Naive B cell (primary cell): ENCODE measurements around the gene LAMA2. TPM values are rescaled to one million over a fixed set of nuclear protein-coding genes. Genes with fewer than 3 reads are reported as not detected.

Experiments used
- ATAC-seq, 2 donors: fragments of 150-1000 bp; cut with Tn5 transposase; 2 replicates each; pipeline ENCODE4 v1.10.0; 2021; ENCODE audit warnings: low read depth in 2 of 2, mild to moderate bottlenecking in 2 of 2, moderate library complexity in 2 of 2
- DNase-seq: peaks from one replicate; pipeline ENCODE4 v3.0.0; 2022
- H3K27ac Mint-ChIP-seq, 6 donors: one replicate each; pipeline ENCODE4 v1.8.0; 2020 to 2022; ENCODE audit warnings: mild to moderate bottlenecking in 6 of 6, mixed read lengths in 6 of 6, moderate library complexity in 5 of 6, inconsistent platforms in 2 of 6
- H3K27me3 Mint-ChIP-seq, 3 donors: one replicate each; pipeline ENCODE4 v1.8.0; 2021 to 2022; ENCODE audit warnings: mixed read lengths in 3 of 3, mild to moderate bottlenecking in 1 of 3
- H3K36me3 Mint-ChIP-seq, 2 donors: one replicate each; pipeline ENCODE4 v1.8.0; 2020 to 2022; ENCODE audit warnings: mixed read lengths in 2 of 2, inconsistent platforms in 1 of 2, mild to moderate bottlenecking in 1 of 2
- H3K4me1 Mint-ChIP-seq, 3 donors: one replicate each; pipeline ENCODE4 v1.8.0; 2020 to 2022; ENCODE audit warnings: mixed read lengths in 3 of 3, inconsistent platforms in 1 of 3, mild to moderate bottlenecking in 1 of 3, moderate library complexity in 1 of 3
- H3K4me3 Mint-ChIP-seq, 8 donors: one replicate each; pipeline ENCODE4 v1.8.0; 2020 to 2022; ENCODE audit warnings: mild to moderate bottlenecking in 8 of 8, mixed read lengths in 8 of 8, moderate library complexity in 8 of 8, inconsistent platforms in 2 of 8
- H3K9me3 Mint-ChIP-seq, 7 donors: one replicate each; pipeline ENCODE4 v1.8.0; 2020 to 2022; ENCODE audit warnings: mixed read lengths in 7 of 7, mild to moderate bottlenecking in 5 of 7, inconsistent platforms in 2 of 7, moderate library complexity in 1 of 7
- polyA plus RNA-seq, 6 donors: library from polyadenylated mRNA; unstranded; fragments of 300-500 nt; fragmentation: Illumina TruSeq; gene quantifications; one replicate each; pipeline ENCODE4 v1.2.3, GENCODE V29; 2021; ENCODE audit warnings: low read depth in 6 of 6

Gene LAMA2
- polyA plus RNA-seq, 6 donors from 2014 or later, result 0.28 TPM; not detected in 5

- Mint-ChIP-seq H3K4me1 (no peaks in the 10 kb centered on the region), H3K4me3 (no peak overlapping the region), H3K27ac (no peak overlapping the region), H3K27me3 (peaks cover 7 to 13% (median 12%) of the 10 kb centered on the region in 3 donors), H3K36me3 (no peaks in the 10 kb centered on the region), H3K9me3 (no peaks in the 10 kb centered on the region)
- DNase-seq, result no peak
- ATAC-seq, result no peak
Measured at GRCh38 chr6:129279343-129280292, 396.7 kb downstream of the LAMA2 start.

GRCh38 chr6:129280293-129280644 lies 397.3 kb downstream of the LAMA2 start:
- DNase-seq (no peak), ATAC-seq (no peak)
- H3K27me3 Mint-ChIP-seq, result peaks cover 7 to 13% (median 12%) of the 10 kb centered on the region in 3 donors
- no peaks in the 10 kb centered on the region for H3K4me1 Mint-ChIP-seq
- H3K36me3 Mint-ChIP-seq, result no peaks in the 10 kb centered on the region
- H3K27ac Mint-ChIP-seq, result no peak overlapping the region
- H3K9me3 Mint-ChIP-seq, result no peaks in the 10 kb centered on the region
- no peak overlapping the region for H3K4me3 Mint-ChIP-seq

GRCh38 chr6:129280749-129281148 lies 397.8 kb downstream of the LAMA2 start:
- Mint-ChIP-seq H3K27me3 (peaks cover 7 to 13% (median 12%) of the 10 kb centered on the region in 3 donors), H3K9me3 (no peaks in the 10 kb centered on the region), H3K4me1 (no peaks in the 10 kb centered on the region), H3K4me3 (no peak overlapping the region), H3K36me3 (no peaks in the 10 kb centered on the region), H3K27ac (no peak overlapping the region)
- no peak for DNase-seq
- no peak for ATAC-seq

DNA sequence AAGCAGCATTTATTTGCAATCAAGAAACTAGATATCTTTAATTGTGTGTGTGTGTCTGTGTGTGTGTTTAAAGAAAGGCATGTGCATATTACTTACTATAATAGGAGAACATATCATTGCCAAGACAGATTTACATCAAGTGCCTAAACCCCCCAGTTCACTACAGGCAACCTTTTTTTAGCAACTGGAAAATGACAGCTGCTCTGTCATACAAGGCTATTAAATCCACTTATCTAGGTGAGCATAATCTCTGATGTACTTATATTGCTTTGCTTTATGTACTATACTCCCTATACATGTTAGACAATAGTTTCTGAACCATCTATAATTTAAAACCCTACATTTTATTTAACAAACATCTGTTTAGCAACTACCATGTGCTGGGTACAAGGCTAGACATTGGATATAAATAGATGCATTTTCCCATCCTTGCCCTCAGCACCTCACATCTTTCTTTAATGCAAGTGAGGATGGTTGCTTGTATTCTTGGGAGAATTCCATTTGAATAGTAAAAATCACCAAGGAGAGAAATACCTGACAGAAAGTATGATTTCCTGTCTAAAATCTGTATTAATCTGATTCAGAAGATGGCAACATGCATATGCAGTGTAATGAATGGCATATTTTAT lies 398.3 kb downstream of the LAMA2 start:
- Mint-ChIP-seq H3K36me3 (no peaks in the 10 kb centered on the region), H3K4me3 (no peak overlapping the region), H3K27ac (no peak overlapping the region), H3K27me3 (peaks cover 7 to 13% (median 12%) of the 10 kb centered on the region in 3 donors), H3K9me3 (no peaks in the 10 kb centered on the region), H3K4me1 (no peaks in the 10 kb centered on the region)
- no peak for DNase-seq
- ATAC-seq, result no peak

DNA sequence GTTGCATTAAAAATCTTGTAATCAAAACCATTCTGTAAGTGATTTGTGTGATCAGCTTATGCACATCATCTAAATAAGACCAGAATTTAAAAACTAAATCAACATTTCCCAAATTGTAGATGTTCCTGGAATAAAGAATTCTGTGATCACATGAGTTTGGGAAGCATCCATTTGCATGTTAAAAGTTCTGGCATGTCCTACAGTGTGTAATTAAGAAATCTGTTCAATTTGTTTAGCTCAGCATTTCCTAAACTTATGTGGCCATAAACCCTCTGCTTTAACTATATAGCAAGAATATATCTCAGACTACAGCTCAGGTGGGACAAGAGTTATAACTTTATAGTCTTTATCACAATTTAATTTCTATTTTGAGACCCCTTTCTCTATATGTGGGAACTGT lies 399.1 kb downstream of the LAMA2 start:
- DNase-seq (no peak), ATAC-seq (no peak)
- no peaks in the 10 kb centered on the region for H3K9me3 Mint-ChIP-seq
- H3K27ac Mint-ChIP-seq, result no peak overlapping the region
- H3K36me3 Mint-ChIP-seq, result no peaks in the 10 kb centered on the region
- peaks cover 7 to 13% (median 10%) of the 10 kb centered on the region in 3 donors for H3K27me3 Mint-ChIP-seq
- H3K4me1 Mint-ChIP-seq, result no peaks in the 10 kb centered on the region
- H3K4me3 Mint-ChIP-seq, result no peak overlapping the region

DNA sequence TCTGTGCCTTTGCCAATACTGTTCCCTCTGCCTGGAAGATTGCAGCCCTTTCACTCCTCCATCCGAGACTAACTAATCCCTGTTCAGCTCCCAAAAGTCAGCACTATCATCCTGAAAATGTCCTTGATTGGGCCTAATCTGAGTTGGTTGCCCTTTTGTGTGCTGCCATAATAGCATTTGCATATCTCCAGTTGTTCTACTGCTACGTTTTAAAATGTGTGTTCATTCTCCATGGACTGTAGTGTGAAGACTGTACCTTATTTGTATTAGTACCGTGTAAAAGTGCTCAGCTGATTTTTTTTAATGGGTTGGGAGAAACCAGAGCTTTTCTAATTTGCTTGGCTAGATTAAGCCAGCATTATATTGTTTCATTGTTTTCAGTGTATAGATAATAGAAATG lies 401.3 kb downstream of the LAMA2 start:
- DNase-seq, result no peak
- H3K9me3 Mint-ChIP-seq, result no peaks in the 10 kb centered on the region
- no peaks in the 10 kb centered on the region for H3K36me3 Mint-ChIP-seq
- peak overlapping the region in 1 of 6 donors; percentile 85 for H3K27ac Mint-ChIP-seq
- ATAC-seq, result no peak
- no peak overlapping the region for H3K4me3 Mint-ChIP-seq
- no peaks in the 10 kb centered on the region for H3K4me1 Mint-ChIP-seq
- H3K27me3 Mint-ChIP-seq, result peaks cover 5 to 8% (median 7%) of the 10 kb centered on the region in 3 donors

DNA sequence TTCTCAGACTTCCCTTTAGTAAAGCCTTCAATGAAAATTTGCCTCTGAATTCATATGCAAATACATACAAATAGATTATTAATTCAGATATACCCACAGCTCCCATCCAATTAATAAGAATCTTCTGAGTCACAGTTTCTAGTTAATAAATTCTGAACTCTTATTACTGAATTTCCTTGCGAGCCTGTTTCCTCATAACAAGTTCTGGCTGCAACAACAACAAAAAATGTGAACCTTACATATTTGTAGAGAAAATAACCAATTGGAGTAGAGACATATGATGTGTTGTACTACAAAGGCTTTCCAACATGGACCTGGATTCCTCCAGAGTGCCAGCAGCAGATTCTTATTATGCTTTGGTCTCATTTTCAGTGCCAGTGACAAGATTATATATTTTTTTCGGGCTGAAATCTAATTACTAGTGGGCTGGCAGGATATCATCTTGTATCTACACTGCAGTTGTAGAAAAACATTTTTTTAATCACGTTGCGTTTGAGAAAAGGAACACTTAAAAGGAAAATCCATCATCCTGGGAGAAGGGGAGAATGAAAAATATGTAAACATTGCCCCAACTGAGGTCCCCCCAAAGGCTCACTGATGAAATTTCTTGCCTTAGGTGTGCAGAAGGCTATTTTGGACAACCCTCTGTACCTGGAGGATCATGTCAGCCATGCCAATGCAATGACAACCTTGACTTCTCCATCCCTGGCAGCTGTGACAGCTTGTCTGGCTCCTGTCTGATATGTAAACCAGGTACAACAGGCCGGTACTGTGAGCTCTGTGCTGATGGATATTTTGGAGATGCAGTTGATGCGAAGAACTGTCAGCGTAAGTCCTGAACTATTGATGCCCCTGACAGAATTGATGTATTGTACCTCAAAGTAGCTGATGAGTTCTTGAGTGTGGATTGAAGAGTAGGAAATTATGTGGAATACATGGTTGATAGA lies 404.6 kb downstream of the LAMA2 start:
- no peaks in the 10 kb centered on the region for H3K4me1 Mint-ChIP-seq
- H3K27me3 Mint-ChIP-seq, result peaks cover 0 to 8% (median 4%) of the 10 kb centered on the region in 3 donors
- H3K36me3 Mint-ChIP-seq, result no peaks in the 10 kb centered on the region
- no peak overlapping the region for H3K4me3 Mint-ChIP-seq
- no peak overlapping the region for H3K27ac Mint-ChIP-seq
- no peak for ATAC-seq
- DNase-seq, result no peak
- H3K9me3 Mint-ChIP-seq, result no peaks in the 10 kb centered on the region

DNA sequence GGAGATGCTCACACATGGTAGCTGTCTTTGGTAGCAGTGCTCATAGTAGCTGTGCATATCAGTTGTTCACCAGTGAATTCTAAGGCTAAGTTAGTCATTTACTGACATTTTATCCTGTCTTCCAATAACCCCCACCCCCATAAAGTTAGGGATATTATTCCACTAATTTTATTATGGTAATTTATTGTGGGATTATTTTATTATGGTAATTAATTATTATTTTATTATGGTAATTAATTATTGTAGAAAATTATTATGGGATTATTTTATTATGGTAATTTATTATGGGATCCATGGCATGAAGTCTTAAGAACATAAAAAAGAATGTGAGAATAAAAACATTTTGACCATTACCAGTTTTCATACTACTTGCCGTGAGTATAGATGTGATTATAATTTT lies 406.5 kb downstream of the LAMA2 start:
- ATAC-seq (no peak), DNase-seq (no peak)
- Mint-ChIP-seq H3K27me3 (peaks cover 0 to 2% (median 0%) of the 10 kb centered on the region in 3 donors), H3K36me3 (no peaks in the 10 kb centered on the region), H3K9me3 (no peaks in the 10 kb centered on the region), H3K4me3 (no peak overlapping the region), H3K27ac (no peak overlapping the region), H3K4me1 (no peaks in the 10 kb centered on the region)

DNA sequence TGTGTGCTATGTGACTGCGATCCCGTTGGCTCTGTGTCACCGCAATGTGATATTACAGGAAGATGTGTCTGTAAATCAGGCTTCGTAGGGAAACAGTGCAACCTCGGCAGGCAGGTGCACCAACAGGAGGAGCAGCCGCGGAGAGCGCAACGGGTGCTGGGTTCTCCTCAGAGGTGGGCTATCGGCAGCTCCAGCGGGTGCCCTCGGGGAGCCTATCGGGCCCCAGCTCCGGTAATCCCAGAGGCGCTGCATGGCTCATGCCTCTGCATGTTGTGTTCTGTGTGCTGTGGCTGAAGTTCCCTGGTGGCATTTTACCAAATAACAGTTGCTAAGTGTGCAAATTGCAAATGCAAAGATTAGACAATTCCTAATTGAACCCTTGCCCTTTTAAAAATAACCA lies 409.9 kb downstream of the LAMA2 start:
- ATAC-seq (no peak), DNase-seq (no peak)
- no peaks in the 10 kb centered on the region for H3K9me3 Mint-ChIP-seq
- H3K36me3 Mint-ChIP-seq, result no peaks in the 10 kb centered on the region
- H3K4me3 Mint-ChIP-seq, result no peak overlapping the region
- no peak overlapping the region for H3K27ac Mint-ChIP-seq
- no peaks in the 10 kb centered on the region for H3K4me1 Mint-ChIP-seq
- H3K27me3 Mint-ChIP-seq, result no peaks in the 10 kb centered on the region

DNA sequence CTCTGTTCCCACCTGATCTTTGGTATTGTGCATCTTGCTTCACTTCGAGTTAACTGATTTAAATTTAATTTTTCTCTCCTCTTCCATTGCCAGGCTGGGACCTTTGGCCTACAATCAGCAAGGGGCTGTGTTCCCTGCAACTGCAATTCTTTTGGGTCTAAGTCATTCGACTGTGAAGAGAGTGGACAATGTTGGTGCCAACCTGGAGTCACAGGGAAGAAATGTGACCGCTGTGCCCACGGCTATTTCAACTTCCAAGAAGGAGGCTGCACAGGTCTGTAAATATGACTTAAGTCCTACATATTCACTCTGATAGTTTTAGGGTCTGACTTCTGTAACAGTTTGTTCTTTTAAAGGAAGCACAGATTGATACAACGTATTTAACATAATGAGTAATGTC lies 414.7 kb downstream of the LAMA2 start:
- DNase-seq, result no peak
- Mint-ChIP-seq H3K4me1 (no peaks in the 10 kb centered on the region), H3K9me3 (no peaks in the 10 kb centered on the region), H3K27ac (peak overlapping the region in 1 of 6 donors; percentile 72), H3K27me3 (no peaks in the 10 kb centered on the region), H3K36me3 (no peaks in the 10 kb centered on the region), H3K4me3 (no peak overlapping the region)
- ATAC-seq, result no peak

GRCh38 chr6:129302671-129303070 lies 419.7 kb downstream of the LAMA2 start:
- no peak overlapping the region for H3K27ac Mint-ChIP-seq
- H3K36me3 Mint-ChIP-seq, result no peaks in the 10 kb centered on the region

GRCh38 chr6:129306826-129307225 lies 423.9 kb downstream of the LAMA2 start:
- no peak for ATAC-seq
- Mint-ChIP-seq H3K27ac (no peak overlapping the region), H3K9me3 (peaks cover 0 to 5% (median 0%) of the 10 kb centered on the region in 7 donors), H3K36me3 (no peaks in the 10 kb centered on the region), H3K27me3 (peaks cover 0 to 7% (median 0%) of the 10 kb centered on the region in 3 donors), H3K4me1 (no peaks in the 10 kb centered on the region), H3K4me3 (no peak overlapping the region)
- DNase-seq, result no peak

More at GRCh38 chr6:129302671-129303070, 419.7 kb downstream of the LAMA2 start:
- H3K27me3 Mint-ChIP-seq, result peaks cover 0 to 7% (median 0%) of the 10 kb centered on the region in 3 donors
- H3K4me1 Mint-ChIP-seq, result no peaks in the 10 kb centered on the region
- ATAC-seq, result no peak
- H3K9me3 Mint-ChIP-seq, result peaks cover 0 to 5% (median 0%) of the 10 kb centered on the region in 7 donors
- DNase-seq, result no peak
- H3K4me3 Mint-ChIP-seq, result no peak overlapping the region

DNA sequence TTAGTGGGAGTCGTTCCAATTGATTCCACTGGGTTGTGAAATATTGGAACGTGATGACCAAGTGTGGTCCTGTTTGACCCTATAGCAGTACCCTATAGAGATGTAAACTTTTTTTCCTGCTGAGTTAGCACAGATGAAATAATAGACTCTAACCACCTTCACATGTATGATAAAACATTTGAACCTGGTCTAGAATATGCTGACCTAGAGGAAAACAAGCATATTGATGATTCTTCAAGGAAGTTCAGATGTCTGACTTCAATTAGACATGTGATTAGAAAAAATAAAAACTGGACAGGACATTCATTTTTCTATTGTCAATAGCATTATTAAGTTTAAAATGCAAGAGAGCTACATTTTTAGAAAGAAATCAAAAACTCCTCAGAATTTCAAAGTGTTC lies 424.9 kb downstream of the LAMA2 start:
- no peak for DNase-seq
- Mint-ChIP-seq H3K4me3 (no peak overlapping the region), H3K9me3 (peaks cover 0 to 5% (median 0%) of the 10 kb centered on the region in 7 donors), H3K27ac (no peak overlapping the region), H3K36me3 (no peaks in the 10 kb centered on the region), H3K4me1 (no peaks in the 10 kb centered on the region), H3K27me3 (peaks cover 0 to 7% (median 0%) of the 10 kb centered on the region in 3 donors)
- no peak for ATAC-seq
